SIG-M5 treated with dmso at 0.1 percent for 504 hours (cell line): ENCODE results near the gene SLC2A5.
"Not testable (repeated sequence)": the region's sequence is repeated elsewhere in the genome, so short reads cannot be mapped to it uniquely, and the experiment has no call there.

ENCODE experiments used
- DNase-seq: peaks from one replicate; lab custom pipeline; 2025; ENCODE audit not compliant: unreplicated experiment; lab: John Stamatoyannopoulos, UW

SLC2A5 gene

DNA sequence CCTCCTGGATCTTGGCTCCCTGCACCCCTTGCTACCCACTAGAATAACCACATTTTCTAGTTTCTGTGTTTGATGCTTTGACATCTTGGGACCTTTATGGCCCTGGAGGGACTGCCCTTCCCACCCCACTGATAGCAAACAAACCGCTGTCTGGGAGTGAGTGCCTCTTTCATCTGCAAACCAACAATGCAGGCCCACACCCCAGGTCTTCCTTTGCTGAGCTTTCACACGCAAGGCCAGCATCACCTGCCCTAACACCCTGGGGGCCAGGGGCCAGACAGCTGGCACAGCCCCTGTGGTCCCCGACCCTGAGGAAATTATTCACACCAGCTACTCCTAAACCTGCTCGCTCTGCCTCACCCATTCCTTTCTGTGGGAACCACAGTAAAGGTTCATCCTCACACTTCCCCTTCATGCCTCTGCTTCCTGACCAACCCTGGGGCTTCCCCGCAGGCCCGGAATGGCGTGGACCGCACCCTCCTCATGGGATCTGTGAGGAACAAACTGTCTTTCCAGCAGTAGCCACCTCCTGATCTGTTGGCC lies 58.6 kb downstream of the SLC2A5 start:
- DNase-seq = no peak

GRCh38 chr1:9009438-9010370 lies 59.7 kb downstream of the SLC2A5 start:
- no peak for DNase-seq

GRCh38 chr1:9008236-9008635 lies 61.2 kb downstream of the SLC2A5 start:
- no peak for DNase-seq

- no peak for DNase-seq
Observed at GRCh38 chr1:9006956-9007615, 62.3 kb downstream of the SLC2A5 start.

DNA sequence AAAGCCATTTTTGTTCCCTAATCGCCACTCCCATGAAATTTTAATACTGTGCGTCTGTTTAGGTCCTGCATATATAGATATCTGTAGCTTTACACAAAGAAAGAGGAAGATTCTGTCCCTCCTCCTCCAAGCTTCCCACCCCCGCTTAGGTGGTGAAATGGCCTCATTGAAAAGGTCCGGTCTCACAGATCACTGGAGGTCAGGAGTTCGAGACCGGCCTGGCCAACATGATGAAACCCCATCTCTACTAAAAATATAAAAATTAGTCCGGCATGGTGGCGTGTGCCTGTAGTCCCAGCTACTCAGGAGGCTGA lies 64.1 kb downstream of the SLC2A5 start:
- no peak for DNase-seq

DNA sequence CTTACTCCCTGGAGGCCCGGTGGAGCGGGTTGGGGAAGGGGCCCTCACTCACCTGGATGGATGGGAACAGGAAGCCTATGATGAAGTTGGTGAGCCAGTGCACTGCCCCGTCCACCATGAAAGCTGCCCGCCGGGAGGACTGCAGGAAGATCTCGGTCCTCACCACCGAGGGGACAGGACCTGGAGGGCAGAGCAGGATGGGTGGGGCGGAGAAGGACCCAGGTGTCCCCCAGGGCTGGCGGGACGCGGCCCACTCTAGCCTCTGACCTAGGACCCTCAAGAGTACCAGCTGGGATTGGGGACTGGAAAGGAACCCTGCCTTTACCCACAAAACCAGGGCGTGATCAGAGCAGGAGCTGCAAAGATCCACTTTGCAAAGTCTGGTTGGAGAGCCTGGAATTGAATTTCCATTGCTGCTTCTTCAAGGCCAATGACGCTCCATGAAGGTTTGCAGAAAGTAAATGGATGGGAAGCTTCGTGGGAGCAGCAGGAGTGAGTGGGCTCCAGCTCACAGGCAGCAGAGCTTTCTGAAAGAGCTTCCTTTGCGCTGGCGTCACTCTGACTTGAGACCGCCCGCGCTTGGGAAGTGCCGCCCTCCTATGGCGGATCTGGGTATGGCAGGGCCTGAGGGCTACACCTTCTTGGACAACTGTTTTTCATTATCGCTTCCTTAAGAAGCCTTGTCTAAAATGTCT lies 64.6 kb downstream of the SLC2A5 start:
- peak; percentile 72 for DNase-seq

- no peak for DNase-seq
Observed at GRCh38 chr1:9004031-9004699, 65.3 kb downstream of the SLC2A5 start.

DNA sequence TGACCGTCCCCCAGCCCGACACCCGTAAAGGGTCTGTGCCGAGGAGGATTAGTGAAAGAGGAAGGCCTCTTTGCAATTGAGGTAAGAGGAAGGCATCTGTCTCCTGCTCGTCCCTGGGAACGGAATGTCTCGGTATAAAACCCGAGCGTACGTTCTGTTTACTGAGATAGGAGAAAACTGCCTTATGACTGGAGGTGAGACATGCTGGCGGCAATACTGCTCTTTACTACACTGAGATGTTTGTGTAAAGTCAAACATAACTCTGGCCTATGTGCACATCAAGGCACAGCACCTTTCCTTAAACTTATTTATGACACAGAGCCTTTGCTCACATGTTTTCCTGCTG lies 67.2 kb downstream of the SLC2A5 start:
- not testable (repeated sequence) for DNase-seq

DNA sequence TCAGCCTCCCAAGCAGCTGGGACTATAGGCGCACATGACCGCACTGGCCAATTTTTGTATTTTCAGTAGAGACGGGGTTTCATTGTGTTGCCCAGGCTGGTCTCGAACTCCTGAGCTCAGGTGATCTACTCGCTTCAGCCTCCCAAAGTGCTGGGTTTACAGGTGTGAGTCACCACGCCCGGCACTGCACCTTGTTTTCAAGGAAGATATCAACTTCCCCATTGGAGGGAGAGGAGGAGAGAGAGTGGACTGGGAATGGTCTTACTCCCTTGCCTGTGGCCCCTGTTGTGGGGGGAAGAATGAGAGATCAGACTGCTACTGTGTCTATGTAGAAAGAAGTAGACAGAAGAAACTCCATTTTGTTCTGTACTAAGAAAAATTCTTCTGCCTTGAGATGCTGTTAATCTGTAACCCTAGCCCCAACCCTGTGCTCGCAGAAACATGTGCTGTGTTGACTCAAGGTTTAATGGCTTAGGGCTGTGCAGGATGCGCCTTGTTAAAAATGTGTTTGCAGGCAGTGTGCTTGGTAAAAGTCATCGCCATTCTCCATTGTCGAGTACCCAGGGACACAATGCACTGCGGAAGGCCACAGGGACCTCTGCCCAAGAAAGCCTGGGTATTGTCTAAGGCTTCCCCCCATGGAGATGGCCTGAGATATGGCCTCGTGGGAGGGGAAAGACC lies 67.8 kb downstream of the SLC2A5 start:
- DNase-seq = not testable (repeated sequence)

GRCh38 chr1:8993962-8994675 lies 75.3 kb downstream of the SLC2A5 start:
- DNase-seq = not testable (repeated sequence)

GRCh38 chr1:8992936-8993687 lies 76.3 kb downstream of the SLC2A5 start:
- DNase-seq = no peak

DNA sequence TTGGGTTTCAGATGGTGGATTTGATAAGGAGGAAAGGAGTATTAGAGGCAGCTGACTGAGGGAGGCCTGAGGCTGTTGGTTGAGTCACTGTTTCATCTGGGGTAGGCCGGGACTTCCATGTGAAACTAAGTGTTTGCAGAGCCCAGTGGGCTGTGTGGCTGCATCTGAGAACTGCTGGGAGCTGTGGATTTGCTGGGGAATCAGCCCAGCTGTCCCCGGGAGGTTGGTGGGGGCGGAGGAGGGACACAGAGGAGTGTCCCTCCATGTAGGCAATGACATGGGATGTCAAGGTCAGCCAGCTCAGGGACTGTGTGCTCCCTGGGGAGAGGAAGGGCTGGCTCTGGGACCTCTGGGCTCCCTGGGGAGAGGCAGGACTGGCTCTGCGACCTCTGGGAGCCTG lies 79.6 kb downstream of the SLC2A5 start:
- DNase-seq = no peak

GRCh38 chr1:8989061-8989460 lies 80.4 kb downstream of the SLC2A5 start:
- DNase-seq = no peak

GRCh38 chr1:8988618-8988967 lies 80.8 kb downstream of the SLC2A5 start:
- DNase-seq = no peak

- DNase-seq = no peak
Observed at GRCh38 chr1:8987881-8988617, 81.4 kb downstream of the SLC2A5 start.

DNA sequence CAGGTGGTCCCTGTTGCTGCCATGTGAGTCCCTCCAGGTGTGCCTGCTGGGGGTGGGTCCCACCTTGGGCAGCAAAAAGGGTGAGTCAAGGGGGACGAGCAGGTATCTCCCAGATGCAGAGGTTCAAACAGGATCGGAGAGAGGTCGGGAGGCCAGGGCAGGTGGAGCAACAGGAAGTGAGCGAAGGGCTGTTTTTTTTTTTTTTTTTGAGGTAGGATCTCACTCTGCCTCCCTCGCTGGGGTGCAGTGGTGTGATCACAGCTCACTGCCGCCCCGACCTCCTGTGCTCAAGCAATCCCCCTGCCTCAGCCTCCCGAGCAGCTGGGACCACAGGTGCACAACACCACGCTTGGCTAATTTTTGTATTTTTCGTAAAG lies 82.6 kb downstream of the SLC2A5 start:
- no peak for DNase-seq

GRCh38 chr1:8985915-8986813 lies 83.3 kb downstream of the SLC2A5 start:
- DNase-seq = no peak
